Mesenchymal stem cell (in vitro differentiated cells and primary cell): ENCODE measurements around the gene PCDHB14.
A peak's percentile ranks its signal among the peaks of the same experiment; 100 is the strongest.
"Not testable (repeated sequence)": the region's sequence is repeated elsewhere in the genome, so short reads cannot be mapped to it uniquely, and the experiment has no call there.

Experiments used
- DNase-seq: peaks from one replicate; pipeline ENCODE4 v3.0.0-alpha.2; 2013
- H2AFZ ChIP-seq: one replicate; pipeline ENCODE4 v1.6.1; 2013; ENCODE audit warnings: low read depth, mild to moderate bottlenecking, control low read depth, inconsistent platforms, low read length, moderate library complexity
- H2AK5ac ChIP-seq: 2 replicates; pipeline ENCODE4 v1.6.1; 2013; ENCODE audit warnings: low read length, moderate library complexity, mild to moderate bottlenecking, inconsistent platforms; ENCODE audit not compliant: severe bottlenecking
- H2BK120ac ChIP-seq: one replicate; pipeline ENCODE4 v1.6.1; 2013; ENCODE audit warnings: low read depth, mild to moderate bottlenecking, inconsistent platforms, low read length, moderate library complexity
- H2BK12ac ChIP-seq, 2 experiments: one replicate each; pipeline ENCODE4 v1.6.1; 2013; ENCODE audit warnings: inconsistent platforms in 2 of 2, low read length in 2 of 2, mild to moderate bottlenecking in 2 of 2, moderate library complexity in 2 of 2, control low read depth in 1 of 2
- H2BK15ac ChIP-seq: one replicate; pipeline ENCODE4 v1.6.1; 2013; ENCODE audit warnings: mild to moderate bottlenecking, low read depth, inconsistent platforms; ENCODE audit not compliant: poor library complexity, severe bottlenecking
- H2BK5ac ChIP-seq: 2 replicates; pipeline ENCODE4 v1.6.1; 2013; ENCODE audit warnings: low read depth, mild to moderate bottlenecking, low read length, control low read depth, inconsistent platforms; ENCODE audit not compliant: poor library complexity, severe bottlenecking
- H3K14ac ChIP-seq, 2 experiments: one replicate each; pipeline ENCODE4 v1.6.1; 2013; ENCODE audit warnings: inconsistent platforms in 2 of 2, low read length in 2 of 2, control low read depth in 1 of 2, mild to moderate bottlenecking in 1 of 2, moderate library complexity in 1 of 2
- H3K18ac ChIP-seq, 2 experiments: one replicate each; pipeline ENCODE4 v1.6.1; 2013; ENCODE audit warnings: inconsistent platforms in 2 of 2, low read length in 2 of 2, control low read depth in 1 of 2, low read depth in 1 of 2, mild to moderate bottlenecking in 1 of 2
- H3K23ac ChIP-seq, 2 experiments: one replicate each; pipeline ENCODE4 v1.6.1; 2013; ENCODE audit warnings: inconsistent platforms in 2 of 2, low read length in 2 of 2, mild to moderate bottlenecking in 2 of 2, moderate library complexity in 2 of 2, control low read depth in 1 of 2
- H3K27ac ChIP-seq: 2 replicates; pipeline ENCODE4 v1.5.1; 2013; ENCODE audit warnings: mild to moderate bottlenecking, moderate library complexity, low read length, control low read depth, inconsistent platforms; ENCODE audit not compliant: poor library complexity, severe bottlenecking
- H3K27me3 ChIP-seq, 2 experiments: 2 replicates each; pipeline versions ENCODE4 v1.6.1 to v1.7.0; 2013; ENCODE audit warnings: low read length in 2 of 2, mild to moderate bottlenecking in 2 of 2, moderate library complexity in 2 of 2, control low read depth in 1 of 2, inconsistent platforms in 1 of 2; ENCODE audit not compliant: control insufficient read depth in 1 of 2, insufficient read depth in 1 of 2
- H3K36me3 ChIP-seq, 2 experiments: 2 replicates each; pipeline versions ENCODE4 v1.6.1 to v1.7.0; 2013; ENCODE audit warnings: low read length in 2 of 2, control low read depth in 1 of 2, inconsistent platforms in 1 of 2, low read depth in 1 of 2, mild to moderate bottlenecking in 1 of 2; ENCODE audit not compliant: insufficient read depth in 2 of 2, control insufficient read depth in 1 of 2
- H3K4ac ChIP-seq, 2 experiments: one replicate each; pipeline ENCODE4 v1.6.1; 2013; ENCODE audit warnings: inconsistent platforms in 2 of 2, low read length in 2 of 2, mild to moderate bottlenecking in 2 of 2, moderate library complexity in 2 of 2, control low read depth in 1 of 2, low read depth in 1 of 2
- H3K4me1 ChIP-seq: 2 replicates; pipeline ENCODE4 v1.6.1; 2013; ENCODE audit warnings: low read depth, low read length, control low read depth; ENCODE audit not compliant: control insufficient read depth, insufficient read depth
- H3K4me2 ChIP-seq: 2 replicates; pipeline ENCODE4 v1.6.1; 2013; ENCODE audit warnings: low read length, mild to moderate bottlenecking, inconsistent platforms; ENCODE audit not compliant: poor library complexity, severe bottlenecking
- H3K4me3 ChIP-seq, 2 experiments: 2 replicates each; pipeline versions ENCODE4 v1.5.1 to v1.7.0; 2013; ENCODE audit warnings: low read length in 2 of 2, mild to moderate bottlenecking in 2 of 2, control low read depth in 1 of 2, low read depth in 1 of 2; ENCODE audit not compliant: insufficient read depth in 1 of 2
- H3K79me1 ChIP-seq: replicated peaks from 2 replicates; pipeline ENCODE4 v1.6.1; 2013; ENCODE audit warnings: mild to moderate bottlenecking, control low read depth, low read length, inconsistent platforms; ENCODE audit not compliant: poor library complexity, severe bottlenecking
- H3K9ac ChIP-seq: 2 replicates; pipeline ENCODE4 v1.7.0; 2013; ENCODE audit warnings: mild to moderate bottlenecking, low read length, moderate library complexity
- H3K9me3 ChIP-seq: 2 replicates; pipeline ENCODE4 v1.7.0; 2013; ENCODE audit warnings: mild to moderate bottlenecking, low read length; ENCODE audit not compliant: control insufficient read depth
- H4K8ac ChIP-seq: one replicate; pipeline ENCODE4 v1.6.1; 2013; ENCODE audit warnings: inconsistent platforms, mild to moderate bottlenecking, low read length, moderate library complexity
- H4K91ac ChIP-seq: one replicate; pipeline ENCODE4 v1.6.1; 2013; ENCODE audit warnings: mild to moderate bottlenecking, low read length, inconsistent platforms
- WGBS: methylation state at CpG from one replicate; pipeline ENCODE4 v1.1.7; 2013; ENCODE audit warnings: mixed read lengths; 5-methylcytosine and 5-hydroxymethylcytosine counted together

Gene PCDHB14

DNA sequence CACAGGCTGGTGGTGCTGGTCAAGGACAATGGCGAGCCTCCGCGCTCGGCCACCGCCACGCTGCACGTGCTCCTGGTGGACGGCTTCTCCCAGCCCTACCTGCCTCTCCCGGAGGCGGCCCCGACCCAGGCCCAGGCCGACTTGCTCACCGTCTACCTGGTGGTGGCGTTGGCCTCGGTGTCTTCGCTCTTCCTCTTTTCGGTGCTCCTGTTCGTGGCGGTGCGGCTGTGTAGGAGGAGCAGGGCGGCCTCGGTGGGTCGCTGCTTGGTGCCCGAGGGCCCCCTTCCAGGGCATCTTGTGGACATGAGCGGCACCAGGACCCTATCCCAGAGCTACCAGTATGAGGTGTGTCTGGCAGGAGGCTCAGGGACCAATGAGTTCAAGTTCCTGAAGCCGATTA lies 7.1 kb upstream of the PCDHB14 start:
- not testable (repeated sequence) for H3K79me1 ChIP-seq, H2BK12ac ChIP-seq, H3K36me3 ChIP-seq, H3K4me3 ChIP-seq, H2BK5ac ChIP-seq, H2AK5ac ChIP-seq, H4K91ac ChIP-seq, H3K4me2 ChIP-seq, H3K4ac ChIP-seq, H2AFZ ChIP-seq, H3K27me3 ChIP-seq, H2BK15ac ChIP-seq, H3K27ac ChIP-seq, H3K9ac ChIP-seq, H2BK120ac ChIP-seq, H4K8ac ChIP-seq, H3K4me1 ChIP-seq, H3K23ac ChIP-seq, H3K14ac ChIP-seq, DNase-seq, H3K18ac ChIP-seq
- 71% methylated on average over 10 of the region's 26 CpGs for WGBS
- peaks cover 77% of the 10 kb centered on the region for H3K9me3 ChIP-seq

DNA sequence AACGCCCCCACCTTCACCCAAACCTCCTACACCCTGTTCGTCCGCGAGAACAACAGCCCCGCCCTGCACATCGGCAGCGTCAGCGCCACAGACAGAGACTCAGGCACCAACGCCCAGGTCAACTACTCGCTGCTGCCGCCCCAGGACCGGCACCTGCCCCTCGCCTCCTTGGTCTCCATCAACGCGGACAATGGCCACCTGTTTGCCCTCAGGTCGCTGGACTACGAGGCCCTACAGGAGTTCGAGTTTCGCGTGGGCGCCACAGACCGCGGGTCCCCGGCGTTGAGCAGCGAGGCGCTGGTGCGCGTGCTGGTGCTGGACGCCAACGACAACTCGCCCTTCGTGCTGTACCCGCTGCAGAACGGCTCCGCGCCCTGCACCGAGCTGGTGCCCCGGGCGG lies 1.7 kb downstream of the PCDHB14 start:
- H2BK12ac ChIP-seq, H3K9ac ChIP-seq, H4K8ac ChIP-seq, H3K4me3 ChIP-seq, DNase-seq, H3K14ac ChIP-seq, H3K18ac ChIP-seq, H3K27me3 ChIP-seq, H3K79me1 ChIP-seq, H3K4ac ChIP-seq, H2AK5ac ChIP-seq, H2BK15ac ChIP-seq, H3K36me3 ChIP-seq, H4K91ac ChIP-seq, H2BK5ac ChIP-seq, H3K23ac ChIP-seq, H3K4me2 ChIP-seq, H3K4me1 ChIP-seq, H2AFZ ChIP-seq, H3K27ac ChIP-seq, H2BK120ac ChIP-seq: not testable (repeated sequence)
- WGBS = 93% methylated on average over 19 of the region's 40 CpGs
- H3K9me3 ChIP-seq = peaks cover 81% of the 10 kb centered on the region

DNA sequence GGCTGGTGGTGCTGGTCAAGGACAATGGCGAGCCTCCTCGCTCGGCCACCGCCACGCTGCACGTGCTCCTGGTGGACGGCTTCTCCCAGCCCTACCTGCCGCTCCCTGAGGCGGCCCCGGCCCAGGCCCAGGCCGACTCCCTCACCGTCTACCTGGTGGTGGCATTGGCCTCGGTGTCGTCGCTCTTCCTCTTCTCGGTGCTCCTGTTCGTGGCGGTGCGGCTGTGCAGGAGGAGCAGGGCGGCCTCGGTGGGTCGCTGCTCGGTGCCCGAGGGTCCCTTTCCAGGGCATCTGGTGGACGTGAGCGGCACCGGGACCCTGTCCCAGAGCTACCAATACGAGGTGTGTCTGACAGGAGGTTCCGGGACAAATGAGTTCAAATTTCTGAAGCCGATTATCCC lies 2.3 kb downstream of the PCDHB14 start:
- H3K27me3 ChIP-seq, H2AFZ ChIP-seq, H3K4ac ChIP-seq, H3K4me1 ChIP-seq, H4K8ac ChIP-seq, H2BK12ac ChIP-seq, H2BK15ac ChIP-seq, H3K14ac ChIP-seq, H3K23ac ChIP-seq, H3K18ac ChIP-seq, H3K4me3 ChIP-seq, H3K27ac ChIP-seq, H3K36me3 ChIP-seq, H3K9ac ChIP-seq, H4K91ac ChIP-seq, H2AK5ac ChIP-seq, H2BK120ac ChIP-seq, DNase-seq, H3K79me1 ChIP-seq, H2BK5ac ChIP-seq, H3K4me2 ChIP-seq: not testable (repeated sequence)
- peaks cover 79% of the 10 kb centered on the region for H3K9me3 ChIP-seq
- 92% methylated on average over 15 of the region's 30 CpGs for WGBS

DNA sequence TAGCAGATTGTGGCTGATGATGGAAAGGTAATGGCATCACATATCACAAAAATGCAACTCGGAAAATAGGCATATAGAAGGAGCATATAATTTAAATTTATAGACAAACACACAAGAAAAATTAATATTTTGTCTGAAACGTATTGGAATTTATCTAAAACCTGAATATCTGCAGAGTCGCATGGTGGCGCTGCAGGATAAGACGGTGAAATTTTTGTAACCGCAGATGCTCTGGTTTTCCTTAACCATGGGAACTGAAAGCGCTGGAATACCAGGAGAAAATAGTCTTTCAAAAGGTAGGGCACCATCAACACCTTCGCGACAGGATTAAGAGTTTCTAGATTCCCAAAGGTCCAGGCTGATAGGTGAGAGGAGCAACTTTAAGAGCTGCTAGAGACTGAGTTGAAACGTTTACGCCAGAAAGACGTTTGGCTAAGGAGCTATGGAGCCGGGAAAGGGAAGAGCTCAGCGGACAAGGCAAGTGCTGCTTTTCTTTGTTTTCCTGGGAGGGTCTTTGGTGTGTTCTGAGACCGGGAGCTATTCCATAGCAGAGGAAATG lies 11.0 kb downstream of the PCDHB14 start:
- Histone ChIP-seq H2BK5ac (no peak overlapping the region), H4K8ac (no peak overlapping the region), H3K4me2 (no peak overlapping the region), H2AFZ (no peak overlapping the region), H3K9me3 (peaks cover 86% of the 10 kb centered on the region), H2BK120ac (no peak overlapping the region), H3K27me3 (no peaks in the 10 kb centered on the region), H3K18ac (no peak overlapping the region), H2AK5ac (no peak overlapping the region), H3K79me1 (peaks cover 1% of the 10 kb centered on the region), H2BK12ac (no peak overlapping the region), H2BK15ac (no peak overlapping the region), H3K27ac (no peak overlapping the region), H3K36me3 (no peaks in the 10 kb centered on the region), H3K4ac (no peak overlapping the region), H3K4me3 (peak overlapping the region in 1 of 2 experiments; percentile 52), H3K4me1 (no peaks in the 10 kb centered on the region), H3K23ac (no peak overlapping the region), H3K14ac (no peak overlapping the region), H4K91ac (no peak overlapping the region), H3K9ac (no peak overlapping the region)
- WGBS = 61% methylated on average over 14 of the region's 15 CpGs
- DNase-seq = no peak
